KOPT-K1 (cell line): ENCODE measurements around the gene WDFY2.
"Not testable (repeated sequence)": the region's sequence is repeated elsewhere in the genome, so short reads cannot be mapped to it uniquely, and the experiment has no call there.

Experiments
- H3K27ac ChIP-seq: fragments of 200-600 bp; sonication (generic); 2 replicates; pipeline ENCODE4 v1.5.1; 2016; ENCODE audit warnings: antibody characterized with exemption, mild to moderate bottlenecking, low read depth, low read length; ENCODE audit not compliant: poor library complexity, severe bottlenecking
- H3K36me3 ChIP-seq: fragments of 200-600 bp; sonication (generic); 2 replicates; pipeline ENCODE4 v1.5.1; 2017; ENCODE audit warnings: antibody characterized with exemption, mild to moderate bottlenecking, low read length, moderate library complexity; ENCODE audit not compliant: insufficient read depth
- H3K9me3 ChIP-seq: fragments of 200-600 bp; sonication (generic); 2 replicates; pipeline ENCODE4 v1.5.1; 2017; ENCODE audit warnings: antibody characterized with exemption, low read length, mild to moderate bottlenecking; ENCODE audit not compliant: insufficient read depth, poor library complexity, severe bottlenecking

Gene WDFY2

GRCh38 chr13:51628059-51628852 is 44.0 kb downstream of the WDFY2 start:
- Histone ChIP-seq H3K27ac (no peak overlapping the region), H3K36me3 (no peaks in the 10 kb centered on the region), H3K9me3 (peaks cover 3% of the 10 kb centered on the region)

DNA sequence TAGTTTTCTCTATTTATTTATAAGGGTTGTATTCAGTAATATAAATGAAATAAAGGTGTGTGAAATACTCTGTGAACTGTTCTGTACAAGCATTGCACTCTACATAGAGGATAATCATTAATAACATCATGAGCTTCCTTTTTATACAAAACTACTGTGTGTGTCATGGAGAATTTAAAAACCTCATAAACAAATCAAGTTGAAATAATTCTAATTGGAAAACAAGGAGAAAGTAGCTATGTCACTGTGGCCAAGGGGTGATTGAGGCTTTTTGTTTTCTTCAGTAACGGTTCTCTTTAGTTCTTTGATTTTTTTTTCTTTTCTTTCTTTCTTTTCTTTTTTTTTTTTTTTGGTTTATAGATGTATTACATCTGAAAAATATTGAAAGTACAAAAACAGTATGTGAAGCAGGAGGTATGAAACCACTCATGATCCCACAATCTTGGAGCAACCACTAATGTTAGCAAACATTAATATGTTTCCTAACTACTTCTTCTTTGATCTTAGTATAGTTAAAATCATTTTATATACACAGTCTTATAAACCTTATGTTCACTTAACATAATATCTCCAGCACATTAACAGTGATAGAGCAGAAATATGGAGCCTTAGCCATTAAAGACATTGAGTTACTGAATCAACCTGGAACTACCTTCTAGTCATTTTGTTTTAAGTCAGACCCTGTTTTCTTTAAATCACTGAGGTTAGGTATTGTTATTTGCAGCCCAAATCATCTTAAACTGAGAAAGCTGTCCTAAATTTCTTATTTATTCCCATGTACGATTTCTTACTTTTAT is 45.4 kb downstream of the WDFY2 start:
- no peak overlapping the region for H3K27ac ChIP-seq
- H3K9me3 ChIP-seq: peaks cover 3% of the 10 kb centered on the region
- H3K36me3 ChIP-seq: no peaks in the 10 kb centered on the region

DNA sequence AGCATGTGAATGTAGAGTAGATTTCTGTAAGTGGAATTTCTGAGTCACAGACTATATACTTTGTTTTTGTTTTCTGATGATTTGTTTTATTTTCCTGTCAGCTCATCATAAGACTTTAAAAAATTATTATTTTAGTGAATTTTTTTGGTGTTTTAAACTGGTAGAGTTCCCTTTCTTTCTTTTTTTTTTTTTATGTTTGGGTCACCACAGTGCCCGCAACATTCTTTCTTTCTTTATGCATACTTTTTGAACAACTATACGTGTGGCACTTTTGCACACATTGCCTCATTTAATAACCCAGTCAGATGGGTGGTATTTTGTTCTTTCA is 46.0 kb downstream of the WDFY2 start:
- peaks cover 3% of the 10 kb centered on the region for H3K9me3 ChIP-seq
- H3K27ac ChIP-seq: no peak overlapping the region
- H3K36me3 ChIP-seq: no peaks in the 10 kb centered on the region

DNA sequence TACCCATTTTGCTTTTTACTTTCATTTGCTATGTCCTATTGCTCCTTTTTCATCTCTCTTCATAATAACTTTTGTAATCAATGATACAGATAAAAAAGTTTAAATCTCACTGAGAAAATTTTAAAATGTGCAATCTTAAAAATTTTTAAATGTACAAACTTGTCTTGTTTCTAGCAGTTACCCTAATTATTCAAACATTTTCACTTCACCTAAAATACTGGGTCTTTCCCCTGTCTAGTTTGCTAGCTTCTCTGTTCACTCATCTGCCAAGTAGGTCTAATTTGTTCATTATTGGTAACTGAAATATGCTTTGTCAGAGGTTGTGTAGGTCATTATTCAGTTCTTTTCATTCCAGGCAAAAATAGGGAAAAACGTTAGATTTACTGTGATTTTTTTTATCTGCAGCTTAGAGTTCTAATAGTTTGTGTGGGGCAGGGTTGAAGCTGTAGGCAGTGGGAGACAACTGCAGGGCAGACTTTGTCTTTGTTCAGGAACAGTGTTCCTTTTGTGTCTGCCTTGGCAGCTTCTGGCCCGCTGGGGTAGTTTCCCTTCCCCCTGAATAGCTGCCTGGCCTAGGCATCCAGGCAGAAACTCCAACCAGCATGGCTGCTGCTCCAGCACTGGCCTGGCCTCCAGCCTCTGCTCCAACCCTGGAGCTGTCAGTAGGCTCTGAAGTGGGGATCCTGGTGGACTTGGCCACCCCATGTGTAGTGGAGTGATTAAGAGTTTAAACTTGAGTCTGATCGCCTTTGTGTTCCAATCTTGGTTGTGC is 48.5 kb downstream of the WDFY2 start:
- Histone ChIP-seq H3K27ac (no peak overlapping the region), H3K36me3 (no peaks in the 10 kb centered on the region)

GRCh38 chr13:51635137-51635878 is 51.0 kb downstream of the WDFY2 start:
- no peak overlapping the region for H3K27ac ChIP-seq
- H3K9me3 ChIP-seq: no peaks in the 10 kb centered on the region
- H3K36me3 ChIP-seq: no peaks in the 10 kb centered on the region

More for the DNA sequence above, 48.5 kb downstream of the WDFY2 start:
- H3K9me3 ChIP-seq: peaks cover under 1% of the 10 kb centered on the region

GRCh38 chr13:51636349-51636890 is 52.2 kb downstream of the WDFY2 start:
- Histone ChIP-seq H3K36me3 (no peaks in the 10 kb centered on the region), H3K27ac (no peak overlapping the region), H3K9me3 (no peaks in the 10 kb centered on the region)

- H3K9me3 ChIP-seq: no peaks in the 10 kb centered on the region
- no peaks in the 10 kb centered on the region for H3K36me3 ChIP-seq
- no peak overlapping the region for H3K27ac ChIP-seq
Observed at GRCh38 chr13:51637852-51638215, 53.6 kb downstream of the WDFY2 start.

DNA sequence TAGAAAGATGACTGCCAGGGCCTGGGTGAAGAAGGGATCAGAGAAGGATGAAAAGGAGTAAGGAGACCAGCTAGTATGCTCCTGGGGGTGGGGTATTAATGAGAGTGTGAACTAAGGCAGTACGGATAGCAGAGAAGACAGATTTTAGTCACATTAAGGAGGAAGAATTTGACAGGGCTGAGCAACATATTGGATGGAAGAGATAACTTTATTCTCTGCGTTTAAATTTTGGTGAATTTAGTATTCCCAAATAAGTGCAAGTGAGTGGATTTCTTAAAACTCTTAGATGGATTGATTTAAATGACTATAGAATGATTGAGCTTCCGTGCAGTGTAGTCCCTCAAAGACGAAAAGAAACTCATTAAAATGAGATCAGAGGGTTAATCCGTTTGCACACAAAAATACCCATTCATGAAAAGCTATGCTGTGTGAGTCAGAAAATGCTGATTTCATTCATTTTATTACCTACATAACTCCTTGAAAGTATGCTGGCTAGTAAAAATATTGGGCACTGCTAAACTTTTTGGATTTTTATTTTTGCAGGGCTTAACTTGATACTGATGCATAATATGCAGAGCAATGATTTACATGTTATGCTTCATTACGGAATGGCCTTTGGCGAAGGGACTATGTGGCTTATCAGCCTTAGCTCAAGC is 54.1 kb downstream of the WDFY2 start:
- Histone ChIP-seq H3K36me3 (no peaks in the 10 kb centered on the region), H3K9me3 (no peaks in the 10 kb centered on the region), H3K27ac (no peak overlapping the region)

GRCh38 chr13:51639171-51639570 is 54.9 kb downstream of the WDFY2 start:
- H3K27ac ChIP-seq: no peak overlapping the region
- no peaks in the 10 kb centered on the region for H3K36me3 ChIP-seq
- no peaks in the 10 kb centered on the region for H3K9me3 ChIP-seq

DNA sequence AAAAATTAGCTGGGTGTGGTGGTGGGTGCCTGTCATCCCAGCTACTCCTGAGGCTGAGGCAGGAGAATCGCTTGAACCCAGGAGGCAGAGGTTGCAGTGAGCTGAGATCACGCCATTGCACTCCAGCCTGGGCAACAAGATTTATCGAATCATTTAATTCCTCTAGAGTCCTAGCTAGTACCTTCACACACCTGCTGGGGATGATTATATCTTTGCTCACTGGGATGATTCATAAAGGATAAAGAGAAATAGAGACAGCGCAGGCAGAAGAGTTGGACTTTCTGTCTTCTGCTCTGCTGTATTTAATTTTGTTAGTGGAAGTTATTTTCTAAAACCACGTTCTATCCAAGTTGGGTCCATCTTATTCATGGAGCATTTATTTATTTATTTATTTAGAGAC is 56.4 kb downstream of the WDFY2 start:
- not testable (repeated sequence) for H3K9me3 ChIP-seq, H3K27ac ChIP-seq, H3K36me3 ChIP-seq

- H3K9me3 ChIP-seq: no peaks in the 10 kb centered on the region
- no peaks in the 10 kb centered on the region for H3K36me3 ChIP-seq
- H3K27ac ChIP-seq: no peak overlapping the region
Observed at GRCh38 chr13:51643105-51643881, 59.0 kb downstream of the WDFY2 start.

DNA sequence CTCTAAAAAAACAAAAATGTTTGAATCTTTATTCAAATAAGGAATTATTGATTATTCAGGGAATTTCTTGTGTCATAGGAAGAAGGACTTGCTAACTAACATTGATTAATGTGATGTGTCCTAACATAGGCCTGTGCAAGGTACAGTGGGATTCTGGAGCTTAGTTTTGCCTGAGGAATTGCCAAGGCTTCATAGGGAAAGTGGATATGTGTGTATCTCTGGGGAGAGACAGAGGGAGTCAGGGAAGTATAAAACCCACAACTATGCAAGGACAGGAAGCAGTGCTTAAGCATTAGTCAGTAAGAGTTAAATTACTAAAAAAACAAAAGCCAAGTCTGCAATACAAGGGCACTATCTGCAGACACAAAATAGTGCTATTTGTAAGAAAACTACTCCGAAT is 59.6 kb downstream of the WDFY2 start:
- Histone ChIP-seq H3K36me3 (no peaks in the 10 kb centered on the region), H3K27ac (no peak overlapping the region), H3K9me3 (no peaks in the 10 kb centered on the region)

GRCh38 chr13:51644654-51645053 is 60.4 kb downstream of the WDFY2 start:
- no peak overlapping the region for H3K27ac ChIP-seq
- H3K36me3 ChIP-seq: no peaks in the 10 kb centered on the region
- no peaks in the 10 kb centered on the region for H3K9me3 ChIP-seq
